T-helper 17 cell (primary cell): ENCODE data around the gene PDIK1L. TPM values are rescaled to one million over a fixed set of nuclear protein-coding genes. Genes with fewer than 3 reads are reported as not detected.

ENCODE experiments used
- ATAC-seq: fragments of 150-1000 bp; cut with Tn5 transposase; 2 replicates; pipeline ENCODE4 v1.10.0; 2021; ENCODE audit warnings: mild to moderate bottlenecking, moderate library complexity
- DNase-seq, 3 donors: peaks; one replicate each; pipeline versions ENCODE4 v3.0.0 to v3.0.0-alpha.2; 2020 to 2021
- H3K9me3 ChIP-seq: one replicate; pipeline ENCODE4 v1.7.0; 2013; ENCODE audit warnings: low read length, mild to moderate bottlenecking; ENCODE audit not compliant: control insufficient read depth, poor library complexity, severe bottlenecking
- H3K27ac Mint-ChIP-seq: one replicate; pipeline ENCODE4 v1.8.0; 2022; ENCODE audit warnings: mild to moderate bottlenecking, moderate library complexity, mixed read lengths
- H3K27me3 Mint-ChIP-seq: one replicate; pipeline ENCODE4 v1.8.0; 2022; ENCODE audit warnings: mixed read lengths
- H3K36me3 Mint-ChIP-seq: one replicate; pipeline ENCODE4 v1.8.0; 2022; ENCODE audit warnings: low read depth, mixed read lengths
- H3K4me1 Mint-ChIP-seq: one replicate; pipeline ENCODE4 v1.8.0; 2022; ENCODE audit warnings: mild to moderate bottlenecking, mixed read lengths
- H3K4me3 Mint-ChIP-seq: one replicate; pipeline ENCODE4 v1.8.0; 2022; ENCODE audit warnings: mild to moderate bottlenecking, moderate library complexity, mixed read lengths
- total RNA-seq, 4 donors: library from RNA in 2 of 4; stranded (reverse) in 2 of 4; gene quantifications; one replicate each; pipeline ENCODE4 v1.2.3 and lab custom pipeline; 2022 to 2026

PDIK1L gene
- total RNA-seq = 1 to 10 TPM; 6.8 to 7.6 TPM
- total RNA-seq (lab: John Stamatoyannopoulos, UW) = 20.7 to 49.1 reads per million in 2 donors

DNA sequence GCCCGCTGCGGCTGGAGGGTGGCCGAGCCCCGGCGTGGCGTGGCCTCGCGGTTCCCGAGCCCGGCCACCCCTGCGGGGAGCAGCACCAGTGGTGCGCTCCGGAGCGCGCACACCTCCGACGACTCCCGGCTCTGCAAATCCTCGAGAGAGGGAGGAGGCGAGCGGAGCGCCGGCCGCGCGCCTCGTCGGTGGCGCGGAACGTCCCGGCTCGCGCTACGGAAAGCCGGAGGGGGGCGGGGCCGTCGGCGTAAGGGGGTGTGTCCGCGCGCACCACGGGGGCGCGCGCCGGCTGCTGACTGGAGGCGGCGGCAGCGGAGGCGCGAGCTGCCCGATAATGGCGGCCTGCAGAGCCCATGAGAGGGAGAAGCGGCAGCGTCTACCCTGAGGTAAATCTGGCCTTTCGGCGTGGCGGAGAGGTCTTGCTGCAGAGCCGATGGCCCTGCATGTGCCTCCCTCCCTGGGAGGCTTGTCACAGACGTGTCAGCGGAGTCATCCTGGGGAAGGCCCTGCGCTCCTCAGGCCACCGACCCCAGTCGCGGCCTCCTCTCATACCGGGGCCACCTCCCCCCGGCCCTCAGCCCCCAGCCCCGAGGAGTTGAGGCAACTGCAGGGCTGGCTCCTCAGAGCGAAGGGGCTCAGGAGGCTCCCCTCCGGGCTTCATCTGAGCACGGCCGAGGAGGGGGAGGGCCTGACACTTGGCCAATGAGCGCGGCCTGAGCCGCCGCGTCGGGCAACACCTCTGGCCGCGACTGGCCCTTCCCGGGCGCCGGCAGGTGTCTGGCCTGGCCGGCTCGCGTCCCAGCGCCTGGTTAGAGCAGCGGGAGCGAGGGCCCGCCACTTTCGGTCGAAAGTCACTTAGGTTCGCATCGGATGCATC, at the start of gene PDIK1L:
Gene PDIK1L (plus strand): TSS at position 295 of the 877 bp plus-strand sequence. CDS start 2,485 bp downstream, outside the sequence.
- ATAC-seq (peak; percentile 87), DNase-seq (peak; percentile 90 to 95 (median 95))
- Mint-ChIP-seq H3K4me1 (peaks cover 18% of the 10 kb centered on the region), H3K27me3 (no peaks in the 10 kb centered on the region), H3K4me3 (peak within 1 kb of the TSS; percentile 94), H3K27ac (peak within 1 kb of the TSS; percentile 83), H3K36me3 (peaks cover 4% of the 10 kb centered on the region)
- H3K9me3 ChIP-seq = no peaks in the 10 kb centered on the region

GRCh38 chr1:26064553-26064952, 47.1 kb upstream of the PDIK1L start:
- Mint-ChIP-seq H3K4me1 (peaks cover 2% of the 10 kb centered on the region), H3K36me3 (peaks cover 3% of the 10 kb centered on the region), H3K27ac (no peak overlapping the region), H3K27me3 (peaks cover 56% of the 10 kb centered on the region), H3K4me3 (no peak overlapping the region)
- H3K9me3 ChIP-seq = no peaks in the 10 kb centered on the region
- ATAC-seq = no peak
- no peak for DNase-seq

DNA sequence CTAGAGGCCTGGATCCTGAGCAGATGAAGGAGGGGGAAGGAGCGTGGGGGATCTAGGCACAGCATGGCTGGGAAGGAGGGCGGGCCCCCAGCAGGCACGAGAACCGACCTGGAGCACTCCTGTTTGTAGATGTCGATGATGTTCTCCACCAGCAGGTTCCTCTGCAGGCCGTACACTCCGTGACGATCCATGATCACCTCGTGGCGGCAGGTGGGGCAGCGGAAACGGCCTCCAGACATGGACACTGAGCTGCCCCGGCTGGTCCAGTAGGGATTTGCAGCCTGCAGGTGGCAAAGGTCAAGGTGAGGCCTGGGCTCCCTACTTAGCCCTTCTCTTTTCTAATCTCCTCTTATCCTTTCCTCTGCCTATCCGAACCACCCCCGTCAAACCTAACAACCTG, 45.5 kb upstream of the PDIK1L start:
- H3K27me3 Mint-ChIP-seq = peaks cover 48% of the 10 kb centered on the region
- no peak overlapping the region for H3K4me3 Mint-ChIP-seq
- no peak overlapping the region for H3K27ac Mint-ChIP-seq
- H3K4me1 Mint-ChIP-seq = peaks cover 2% of the 10 kb centered on the region
- H3K9me3 ChIP-seq = no peaks in the 10 kb centered on the region
- DNase-seq (no peak), ATAC-seq (no peak)
- no peaks in the 10 kb centered on the region for H3K36me3 Mint-ChIP-seq

GRCh38 chr1:26066857-26067256, 44.8 kb upstream of the PDIK1L start:
- Mint-ChIP-seq H3K4me3 (no peak overlapping the region), H3K36me3 (no peaks in the 10 kb centered on the region), H3K27me3 (peaks cover 49% of the 10 kb centered on the region), H3K27ac (no peak overlapping the region), H3K4me1 (peaks cover 2% of the 10 kb centered on the region)
- ATAC-seq (no peak), DNase-seq (no peak)
- H3K9me3 ChIP-seq = no peaks in the 10 kb centered on the region

DNA sequence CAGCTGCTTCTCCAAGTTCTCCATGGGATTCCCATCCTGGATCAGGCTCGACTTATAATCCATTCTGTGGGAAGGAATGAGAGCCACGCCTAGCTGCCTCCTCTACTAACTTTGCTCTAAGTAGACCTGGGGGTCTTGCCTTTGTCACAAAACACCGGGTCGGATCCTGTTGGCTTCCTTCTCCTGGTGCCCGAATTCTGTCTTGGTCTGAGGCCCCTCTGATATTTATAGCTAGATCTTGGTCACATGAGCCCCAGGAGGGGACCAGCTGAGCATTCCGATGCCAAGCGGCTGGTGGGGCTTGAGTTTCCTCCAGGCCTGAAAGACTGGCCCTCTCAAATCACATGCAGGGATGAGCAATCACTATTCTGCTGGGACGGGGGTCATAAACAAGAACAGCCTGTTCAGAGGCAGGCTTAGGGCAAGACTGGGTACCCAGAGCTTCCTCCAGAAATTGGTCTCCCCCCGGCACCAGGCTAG, 44.2 kb upstream of the PDIK1L start, which contains the start of gene TRIM63:
Gene TRIM63 (minus strand): TSS at position 199 of the 480 bp plus-strand sequence. CDS start 136 bp downstream, at position 63.
- Mint-ChIP-seq H3K27me3 (peaks cover 55% of the 10 kb centered on the region), H3K27ac (no peak within 1 kb of the TSS), H3K4me3 (no peak within 1 kb of the TSS), H3K36me3 (peaks cover 4% of the 10 kb centered on the region), H3K4me1 (peaks cover 2% of the 10 kb centered on the region)
- ATAC-seq = no peak
- DNase-seq = no peak
- H3K9me3 ChIP-seq = no peaks in the 10 kb centered on the region

- no peaks in the 10 kb centered on the region for H3K9me3 ChIP-seq
- H3K27me3 Mint-ChIP-seq = peaks cover 72% of the 10 kb centered on the region
- H3K4me1 Mint-ChIP-seq = peaks cover 2% of the 10 kb centered on the region
- H3K4me3 Mint-ChIP-seq = no peak overlapping the region
- peaks cover 4% of the 10 kb centered on the region for H3K36me3 Mint-ChIP-seq
- H3K27ac Mint-ChIP-seq = no peak overlapping the region
- no peak for ATAC-seq
- DNase-seq = no peak
These were observed 41.7 kb upstream of the PDIK1L start for GRCh38 chr1:26069941-26070295.

GRCh38 chr1:26070296-26070962, 41.2 kb upstream of the PDIK1L start:
- peaks cover 67% of the 10 kb centered on the region for H3K27me3 Mint-ChIP-seq
- peaks cover 3% of the 10 kb centered on the region for H3K4me1 Mint-ChIP-seq
- ATAC-seq = no peak
- no peak for DNase-seq
- H3K9me3 ChIP-seq = no peaks in the 10 kb centered on the region
- no peak overlapping the region for H3K27ac Mint-ChIP-seq
- no peak overlapping the region for H3K4me3 Mint-ChIP-seq
- peaks cover 4% of the 10 kb centered on the region for H3K36me3 Mint-ChIP-seq

- Mint-ChIP-seq H3K27me3 (peaks cover 65% of the 10 kb centered on the region), H3K4me3 (no peak overlapping the region), H3K36me3 (peaks cover 4% of the 10 kb centered on the region), H3K27ac (no peak overlapping the region), H3K4me1 (peaks cover 9% of the 10 kb centered on the region)
- ATAC-seq (no peak), DNase-seq (no peak)
- H3K9me3 ChIP-seq = no peaks in the 10 kb centered on the region
These were observed 40.7 kb upstream of the PDIK1L start for GRCh38 chr1:26070963-26071342.

- Mint-ChIP-seq H3K4me1 (peaks cover 13% of the 10 kb centered on the region), H3K27ac (no peak overlapping the region), H3K36me3 (peaks cover 4% of the 10 kb centered on the region), H3K27me3 (peaks cover 63% of the 10 kb centered on the region), H3K4me3 (no peak overlapping the region)
- DNase-seq (no peak), ATAC-seq (no peak)
- H3K9me3 ChIP-seq = no peaks in the 10 kb centered on the region
These were observed 39.3 kb upstream of the PDIK1L start for GRCh38 chr1:26072305-26072704.

GRCh38 chr1:26075421-26076144, 36.0 kb upstream of the PDIK1L start:
- DNase-seq (no peak), ATAC-seq (no peak)
- Mint-ChIP-seq H3K4me3 (no peak overlapping the region), H3K4me1 (peaks cover 12% of the 10 kb centered on the region), H3K36me3 (peaks cover 4% of the 10 kb centered on the region), H3K27ac (no peak overlapping the region), H3K27me3 (peaks cover 61% of the 10 kb centered on the region)
- no peaks in the 10 kb centered on the region for H3K9me3 ChIP-seq

DNA sequence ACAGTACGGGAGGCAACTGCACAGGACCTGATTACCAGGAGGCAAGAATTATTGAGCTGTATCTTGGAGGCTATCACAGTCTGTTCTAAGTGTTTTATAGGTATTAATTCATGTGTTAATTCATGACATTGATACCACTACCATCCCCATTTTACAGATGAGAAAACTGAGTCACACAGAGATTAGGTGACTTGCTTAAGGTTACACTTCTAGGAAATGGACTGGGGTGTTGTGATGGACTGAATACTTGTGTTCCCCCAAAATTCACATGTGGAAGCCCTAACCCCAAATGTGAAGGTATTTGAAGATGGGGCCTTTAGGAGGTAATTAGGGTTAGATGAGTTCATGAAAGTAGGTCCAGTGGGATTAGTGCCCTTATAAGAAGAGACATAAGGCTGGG, 34.1 kb upstream of the PDIK1L start:
- H3K27ac Mint-ChIP-seq = no peak overlapping the region
- no peaks in the 10 kb centered on the region for H3K9me3 ChIP-seq
- no peak overlapping the region for H3K4me3 Mint-ChIP-seq
- ATAC-seq (no peak), DNase-seq (no peak)
- H3K36me3 Mint-ChIP-seq = no peaks in the 10 kb centered on the region
- peaks cover 12% of the 10 kb centered on the region for H3K4me1 Mint-ChIP-seq
- H3K27me3 Mint-ChIP-seq = peaks cover 63% of the 10 kb centered on the region

DNA sequence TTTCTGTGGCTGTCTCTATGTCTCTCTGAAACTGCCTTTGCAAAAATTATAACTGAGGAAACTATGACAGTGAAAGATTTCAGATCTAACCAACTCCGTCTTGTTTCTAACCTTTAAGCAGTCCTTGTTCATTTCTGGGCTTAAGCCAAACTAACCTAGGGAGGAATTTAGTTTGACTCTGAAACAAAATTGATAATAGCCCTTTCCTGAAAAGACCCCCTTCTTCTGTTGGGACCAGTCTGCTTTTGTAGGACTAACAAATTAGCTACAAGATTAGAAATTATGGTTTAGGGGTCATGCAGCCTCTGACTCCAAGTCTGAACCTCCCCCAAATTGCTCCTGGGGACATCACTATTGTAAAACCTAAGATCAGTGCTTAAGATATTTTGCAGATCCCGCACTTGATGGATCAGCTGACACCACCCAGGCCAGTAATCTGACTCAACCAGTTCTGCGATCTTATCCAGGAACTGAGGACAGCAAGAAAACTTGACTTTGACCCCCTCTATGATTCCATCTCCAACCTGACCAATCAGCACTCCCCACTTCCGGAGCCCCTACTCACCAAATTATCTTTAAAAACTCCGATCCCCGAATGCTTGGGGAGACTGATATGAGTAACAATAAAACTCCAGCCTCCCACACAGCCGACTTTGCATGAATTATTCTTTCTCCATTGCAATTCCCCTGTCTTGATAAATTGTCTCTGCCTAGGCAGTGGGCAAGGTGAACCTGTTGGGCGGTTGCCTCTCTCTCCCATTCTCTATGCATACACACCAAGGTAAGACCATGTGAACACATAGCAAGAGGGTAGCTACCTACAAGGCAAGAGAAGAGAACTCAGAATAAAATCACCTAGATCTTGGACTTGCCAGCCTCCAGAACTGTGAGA, 33.1 kb upstream of the PDIK1L start:
- DNase-seq = no peak
- Mint-ChIP-seq H3K4me3 (no peak overlapping the region), H3K36me3 (no peaks in the 10 kb centered on the region), H3K4me1 (peaks cover 12% of the 10 kb centered on the region), H3K27ac (no peak overlapping the region), H3K27me3 (peaks cover 61% of the 10 kb centered on the region)
- H3K9me3 ChIP-seq = no peaks in the 10 kb centered on the region
- no peak for ATAC-seq
